ENCODE results near the gene REEP5.
A peak's percentile ranks its signal among the peaks of the same experiment; 100 is the strongest.

The REEP5 gene

DNA sequence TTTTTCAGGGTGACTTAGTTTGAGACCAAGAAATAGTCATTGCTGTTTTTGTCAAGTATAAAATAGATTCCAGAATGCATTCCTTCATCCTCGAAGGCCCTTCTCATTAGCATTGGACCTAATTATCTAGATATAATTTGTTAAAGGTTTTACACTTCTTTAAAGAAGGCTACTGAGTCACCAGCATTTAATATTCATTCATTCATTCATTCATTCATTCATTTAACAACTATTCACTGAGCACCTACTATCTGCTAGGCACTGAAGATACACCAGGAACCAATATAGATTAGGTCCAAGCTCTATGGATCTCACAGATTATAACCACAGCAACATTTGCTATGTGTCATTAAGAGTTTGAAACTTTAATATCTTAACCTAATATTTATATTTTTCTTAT lies 11.1 kb upstream of the REEP5 start:
- no peaks in the 10 kb centered on the region for H3K9me3 ChIP-seq (ENCODE audit: control insufficient read depth, insufficient read depth, low read depth, low read length)
- no peaks in the 10 kb centered on the region for H3K4me1 ChIP-seq (ENCODE audit: control insufficient read depth, insufficient read depth, low read length)
- no peaks in the 10 kb centered on the region for H3K27me3 ChIP-seq (ENCODE audit: control insufficient read depth, insufficient read depth, low read length)
- no peak overlapping the region for H3K27ac ChIP-seq (ENCODE audit: low read depth, low read length)
- H3K4me3 ChIP-seq (ENCODE audit: low read depth, low read length) = no peak overlapping the region
- H3K9ac ChIP-seq (ENCODE audit: low read length) = no peak overlapping the region
- no peaks in the 10 kb centered on the region for H3K36me3 ChIP-seq (ENCODE audit: control insufficient read depth, insufficient read depth, low read length)

GRCh38 chr5:112931473-112931872 lies 9.4 kb upstream of the REEP5 start:
- Histone ChIP-seq H3K4me1 (ENCODE audit: control insufficient read depth, insufficient read depth, low read length) (no peaks in the 10 kb centered on the region), H3K27ac (ENCODE audit: low read depth, low read length) (no peak overlapping the region)

DNA sequence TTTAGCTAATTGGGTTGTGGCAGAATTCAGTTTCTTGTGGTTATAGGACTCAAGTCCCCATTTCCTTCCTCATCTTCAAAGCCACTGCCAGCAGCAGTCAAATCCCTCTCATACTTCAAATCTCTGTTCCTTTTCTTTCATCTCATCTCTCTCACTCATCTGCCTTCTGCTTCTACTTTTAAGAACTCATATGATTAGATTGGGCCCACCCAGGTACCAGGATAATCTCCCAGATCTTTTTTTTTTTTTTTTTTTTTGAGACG lies 8.0 kb upstream of the REEP5 start:
- no peaks in the 10 kb centered on the region for H3K4me1 ChIP-seq (ENCODE audit: control insufficient read depth, insufficient read depth, low read length)
- no peaks in the 10 kb centered on the region for H3K9me3 ChIP-seq (ENCODE audit: control insufficient read depth, insufficient read depth, low read depth, low read length)
- H3K9ac ChIP-seq (ENCODE audit: low read length) = no peak overlapping the region
- H3K36me3 ChIP-seq (ENCODE audit: control insufficient read depth, insufficient read depth, low read length) = no peaks in the 10 kb centered on the region
- no peak overlapping the region for H3K27ac ChIP-seq (ENCODE audit: low read depth, low read length)
- no peaks in the 10 kb centered on the region for H3K27me3 ChIP-seq (ENCODE audit: control insufficient read depth, insufficient read depth, low read length)
- H3K4me3 ChIP-seq (ENCODE audit: low read depth, low read length) = no peak overlapping the region

More at GRCh38 chr5:112931473-112931872, 9.4 kb upstream of the REEP5 start:
- no peak overlapping the region for H3K4me3 ChIP-seq (ENCODE audit: low read depth, low read length)
- H3K9me3 ChIP-seq (ENCODE audit: control insufficient read depth, insufficient read depth, low read depth, low read length) = no peaks in the 10 kb centered on the region
- no peaks in the 10 kb centered on the region for H3K27me3 ChIP-seq (ENCODE audit: control insufficient read depth, insufficient read depth, low read length)
- H3K36me3 ChIP-seq (ENCODE audit: control insufficient read depth, insufficient read depth, low read length) = no peaks in the 10 kb centered on the region
- H3K9ac ChIP-seq (ENCODE audit: low read length) = no peak overlapping the region

- Histone ChIP-seq H3K4me3 (ENCODE audit: low read depth, low read length) (no peak overlapping the region), H3K9ac (ENCODE audit: low read length) (no peak overlapping the region)
Measured at GRCh38 chr5:112929336-112930081, 7.5 kb upstream of the REEP5 start.

GRCh38 chr5:112923988-112924387 lies 2.0 kb upstream of the REEP5 start:
- Histone ChIP-seq H3K27me3 (ENCODE audit: control insufficient read depth, insufficient read depth, low read length) (peaks cover 13% of the 10 kb centered on the region; the same call in 1 of the 2 replicates), H3K27ac (ENCODE audit: low read depth, low read length) (no peak overlapping the region), H3K9me3 (ENCODE audit: control insufficient read depth, insufficient read depth, low read depth, low read length) (no peaks in the 10 kb centered on the region)

More at GRCh38 chr5:112929336-112930081, 7.5 kb upstream of the REEP5 start:
- Histone ChIP-seq H3K9me3 (ENCODE audit: control insufficient read depth, insufficient read depth, low read depth, low read length) (no peaks in the 10 kb centered on the region), H3K27ac (ENCODE audit: low read depth, low read length) (no peak overlapping the region), H3K36me3 (ENCODE audit: control insufficient read depth, insufficient read depth, low read length) (no peaks in the 10 kb centered on the region), H3K27me3 (ENCODE audit: control insufficient read depth, insufficient read depth, low read length) (no peaks in the 10 kb centered on the region), H3K4me1 (ENCODE audit: control insufficient read depth, insufficient read depth, low read length) (no peaks in the 10 kb centered on the region)

GRCh38 chr5:112923148-112923917 lies 1.3 kb upstream of the REEP5 start:
- H3K27me3 ChIP-seq (ENCODE audit: control insufficient read depth, insufficient read depth, low read length) = peaks cover 13% of the 10 kb centered on the region; the same call in 1 of the 2 replicates
- H3K27ac ChIP-seq (ENCODE audit: low read depth, low read length) = no peak overlapping the region
- no peak overlapping the region for H3K4me3 ChIP-seq (ENCODE audit: low read depth, low read length)
- H3K9me3 ChIP-seq (ENCODE audit: control insufficient read depth, insufficient read depth, low read depth, low read length) = no peaks in the 10 kb centered on the region
- H3K4me1 ChIP-seq (ENCODE audit: control insufficient read depth, insufficient read depth, low read length) = peaks cover 5% of the 10 kb centered on the region; the same call in 1 of the 2 replicates
- H3K9ac ChIP-seq (ENCODE audit: low read length) = no peak overlapping the region
- H3K36me3 ChIP-seq (ENCODE audit: control insufficient read depth, insufficient read depth, low read length) = peaks cover 14% of the 10 kb centered on the region

More at GRCh38 chr5:112923988-112924387, 2.0 kb upstream of the REEP5 start:
- H3K4me1 ChIP-seq (ENCODE audit: control insufficient read depth, insufficient read depth, low read length) = peaks cover 5% of the 10 kb centered on the region; the same call in 1 of the 2 replicates
- no peak overlapping the region for H3K4me3 ChIP-seq (ENCODE audit: low read depth, low read length)
- no peak overlapping the region for H3K9ac ChIP-seq (ENCODE audit: low read length)
- H3K36me3 ChIP-seq (ENCODE audit: control insufficient read depth, insufficient read depth, low read length) = peaks cover 8% of the 10 kb centered on the region

GRCh38 chr5:112921026-112921832 lies 798 bp downstream of the REEP5 start:
- H3K27ac ChIP-seq (ENCODE audit: low read depth, low read length) = peak overlapping the region; percentile 69; the same call in 1 of the 2 replicates
- H3K4me1 ChIP-seq (ENCODE audit: control insufficient read depth, insufficient read depth, low read length) = peaks cover 5% of the 10 kb centered on the region; the same call in 1 of the 2 replicates

DNA sequence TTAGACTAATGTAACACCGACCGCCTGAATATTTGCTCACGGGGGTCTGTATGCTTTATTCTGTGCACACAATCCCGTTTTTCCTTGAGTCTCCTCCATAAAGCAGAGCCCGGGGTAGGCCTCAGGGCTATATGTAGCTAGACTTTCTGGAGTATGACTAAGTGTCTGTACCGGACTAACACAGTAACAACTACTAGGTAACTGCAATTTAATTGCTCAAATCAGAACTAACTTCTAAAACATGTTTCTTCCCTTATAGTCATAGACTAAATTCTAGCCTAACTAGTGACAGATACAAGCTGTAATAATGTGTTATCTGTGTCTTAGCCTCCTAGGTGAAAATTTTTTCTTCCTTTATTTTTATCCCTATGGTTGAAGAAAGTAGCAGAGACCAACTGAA lies 2.1 kb downstream of the REEP5 start:
- peaks cover 37% of the 10 kb centered on the region for H3K36me3 ChIP-seq (ENCODE audit: control insufficient read depth, insufficient read depth, low read length)
- H3K4me1 ChIP-seq (ENCODE audit: control insufficient read depth, insufficient read depth, low read length) = peaks cover 5% of the 10 kb centered on the region; the same call in 1 of the 2 replicates
- no peak overlapping the region for H3K4me3 ChIP-seq (ENCODE audit: low read depth, low read length)
- no peak overlapping the region for H3K9ac ChIP-seq (ENCODE audit: low read length)
- H3K27me3 ChIP-seq (ENCODE audit: control insufficient read depth, insufficient read depth, low read length) = peaks cover 13% of the 10 kb centered on the region; the same call in 1 of the 2 replicates
- no peaks in the 10 kb centered on the region for H3K9me3 ChIP-seq (ENCODE audit: control insufficient read depth, insufficient read depth, low read depth, low read length)
- H3K27ac ChIP-seq (ENCODE audit: low read depth, low read length) = no peak overlapping the region

More at GRCh38 chr5:112921026-112921832, 798 bp downstream of the REEP5 start:
- H3K9me3 ChIP-seq (ENCODE audit: control insufficient read depth, insufficient read depth, low read depth, low read length) = no peaks in the 10 kb centered on the region
- H3K36me3 ChIP-seq (ENCODE audit: control insufficient read depth, insufficient read depth, low read length) = peaks cover 33% of the 10 kb centered on the region
- H3K9ac ChIP-seq (ENCODE audit: low read length) = peak overlapping the region; percentile 98
- peaks cover 13% of the 10 kb centered on the region; the same call in 1 of the 2 replicates for H3K27me3 ChIP-seq (ENCODE audit: control insufficient read depth, insufficient read depth, low read length)
- H3K4me3 ChIP-seq (ENCODE audit: low read depth, low read length) = peak overlapping the region; percentile 98

DNA sequence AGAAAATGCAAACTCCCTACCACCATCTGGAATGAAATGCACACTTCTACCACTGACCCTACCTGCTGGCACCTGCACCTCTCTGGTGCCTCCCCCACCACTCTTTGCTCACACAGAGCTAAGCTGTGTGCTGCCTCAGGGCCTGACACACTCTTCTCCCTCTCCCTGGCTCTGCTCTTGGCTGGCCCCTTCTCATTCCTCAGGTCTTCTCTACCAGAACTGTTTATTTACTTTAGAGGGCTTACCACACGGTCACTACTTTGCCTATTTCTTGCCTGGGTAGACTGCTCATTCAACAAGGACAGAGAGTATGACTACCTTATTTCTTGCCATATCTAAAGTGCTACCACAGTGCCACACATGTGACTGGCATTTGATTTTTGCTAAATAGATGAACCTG lies 3.3 kb downstream of the REEP5 start:
- H3K9me3 ChIP-seq (ENCODE audit: control insufficient read depth, insufficient read depth, low read depth, low read length) = no peaks in the 10 kb centered on the region
- no peak overlapping the region for H3K9ac ChIP-seq (ENCODE audit: low read length)
- H3K4me1 ChIP-seq (ENCODE audit: control insufficient read depth, insufficient read depth, low read length) = peaks cover 5% of the 10 kb centered on the region; the same call in 1 of the 2 replicates
- peaks cover 41% of the 10 kb centered on the region for H3K36me3 ChIP-seq (ENCODE audit: control insufficient read depth, insufficient read depth, low read length)
- H3K27ac ChIP-seq (ENCODE audit: low read depth, low read length) = no peak overlapping the region
- H3K4me3 ChIP-seq (ENCODE audit: low read depth, low read length) = no peak overlapping the region
- peaks cover 13% of the 10 kb centered on the region; the same call in 1 of the 2 replicates for H3K27me3 ChIP-seq (ENCODE audit: control insufficient read depth, insufficient read depth, low read length)

DNA sequence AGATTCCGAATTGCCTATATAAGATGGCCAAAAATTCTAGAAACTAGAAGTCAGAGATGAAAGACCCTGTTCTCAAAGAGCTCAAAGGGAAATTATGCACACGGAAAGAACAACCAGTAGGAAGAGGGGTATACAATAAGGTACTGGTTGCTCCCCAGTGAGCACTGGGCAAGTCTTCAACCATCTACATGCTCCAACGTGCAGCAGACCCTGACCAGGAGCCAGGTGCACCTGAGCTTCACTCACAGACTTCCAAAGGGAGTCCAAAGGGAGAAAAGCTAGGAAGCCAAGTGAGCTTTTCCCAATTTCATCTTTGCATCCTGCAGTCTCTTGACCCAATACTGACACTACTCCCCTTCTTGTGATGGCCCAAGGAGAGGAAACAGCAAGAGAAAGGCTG lies 3.9 kb downstream of the REEP5 start:
- Histone ChIP-seq H3K4me3 (ENCODE audit: low read depth, low read length) (no peak overlapping the region), H3K27me3 (ENCODE audit: control insufficient read depth, insufficient read depth, low read length) (peaks cover 7% of the 10 kb centered on the region; the same call in 1 of the 2 replicates), H3K9me3 (ENCODE audit: control insufficient read depth, insufficient read depth, low read depth, low read length) (no peaks in the 10 kb centered on the region), H3K36me3 (ENCODE audit: control insufficient read depth, insufficient read depth, low read length) (peaks cover 41% of the 10 kb centered on the region), H3K27ac (ENCODE audit: low read depth, low read length) (no peak overlapping the region), H3K4me1 (ENCODE audit: control insufficient read depth, insufficient read depth, low read length) (no peaks in the 10 kb centered on the region), H3K9ac (ENCODE audit: low read length) (no peak overlapping the region)
